HG03442 (cell line): ENCODE measurements around the gene DNAH3.
"Not testable (repeated sequence)": the region's sequence is repeated elsewhere in the genome, so short reads cannot be mapped to it uniquely, and the experiment has no call there.

Source experiments
- ATAC-seq: cut with Tn5 transposase; IDR thresholded peaks from one replicate; pipeline ENCODE4 v1.9.1; 2021; ENCODE audit warnings: mild to moderate bottlenecking, moderate library complexity; ENCODE audit not compliant: unreplicated experiment

DNAH3 gene

GRCh38 chr16:21076186-21076883, 74.3 kb downstream of the DNAH3 start:
- no peak for ATAC-seq

DNA sequence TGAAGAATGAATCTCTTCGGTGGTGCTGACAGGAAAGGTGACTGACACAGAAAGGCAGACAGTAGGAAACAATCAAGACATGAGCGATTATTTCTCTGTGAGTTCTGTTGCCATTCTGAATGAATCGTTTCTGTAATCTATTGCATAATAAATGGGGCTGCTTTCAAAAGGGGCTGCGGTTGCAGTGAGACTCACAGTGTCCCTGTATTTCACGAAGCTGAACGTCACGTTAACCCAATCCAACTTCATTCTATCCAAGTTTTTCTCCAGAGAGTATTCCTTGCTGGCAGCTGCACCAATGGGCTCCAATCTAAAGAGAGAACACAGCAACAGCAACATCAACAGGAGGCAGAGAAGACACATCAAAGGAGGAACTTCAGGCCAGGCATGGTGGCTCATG, 75.4 kb downstream of the DNAH3 start:
- ATAC-seq = no peak

DNA sequence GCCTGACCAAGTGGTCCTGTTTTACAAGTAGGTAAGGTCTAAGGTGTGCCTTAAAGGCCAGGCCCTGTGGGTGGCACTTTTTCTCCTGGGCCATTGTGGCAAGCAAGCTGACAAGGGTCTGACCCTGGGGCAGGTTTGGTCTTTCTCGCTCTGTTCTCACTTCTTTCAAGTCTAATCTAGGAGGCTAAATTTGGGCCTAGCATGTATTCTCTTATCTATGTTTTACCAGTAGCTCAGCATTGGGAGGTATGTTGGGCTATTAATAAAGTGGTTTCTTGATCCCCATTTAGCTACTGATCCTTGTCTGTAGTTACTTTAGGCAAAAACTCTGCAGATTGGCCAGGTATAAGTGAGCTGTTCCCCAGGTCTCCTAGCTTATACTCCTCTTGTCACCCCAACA, 77.7 kb downstream of the DNAH3 start:
- no peak for ATAC-seq

DNA sequence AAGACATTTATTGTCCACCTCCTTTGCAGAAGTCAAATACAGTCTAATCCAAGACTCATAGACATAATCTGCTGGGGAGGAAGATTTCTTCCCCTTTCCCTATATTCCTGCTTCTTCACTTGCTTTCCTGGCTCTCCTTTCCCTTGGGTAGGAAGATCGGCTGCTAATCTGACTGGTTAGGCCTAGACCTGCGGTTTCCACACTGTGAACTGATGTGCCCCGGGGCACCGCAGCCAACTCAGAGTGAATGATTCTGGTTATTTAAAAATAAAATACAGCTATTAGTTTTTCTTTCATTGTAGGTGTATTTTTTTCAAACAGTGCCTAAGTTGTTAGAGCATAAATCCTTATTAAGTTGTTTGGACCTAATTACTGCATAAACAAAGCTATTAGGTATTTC, 78.9 kb downstream of the DNAH3 start:
- no peak for ATAC-seq

GRCh38 chr16:21070564-21070963, 80.1 kb downstream of the DNAH3 start:
- no peak for ATAC-seq

- ATAC-seq = no peak
These were observed 80.7 kb downstream of the DNAH3 start for GRCh38 chr16:21069986-21070385.

GRCh38 chr16:21064203-21064602, 86.4 kb downstream of the DNAH3 start:
- ATAC-seq = no peak

DNA sequence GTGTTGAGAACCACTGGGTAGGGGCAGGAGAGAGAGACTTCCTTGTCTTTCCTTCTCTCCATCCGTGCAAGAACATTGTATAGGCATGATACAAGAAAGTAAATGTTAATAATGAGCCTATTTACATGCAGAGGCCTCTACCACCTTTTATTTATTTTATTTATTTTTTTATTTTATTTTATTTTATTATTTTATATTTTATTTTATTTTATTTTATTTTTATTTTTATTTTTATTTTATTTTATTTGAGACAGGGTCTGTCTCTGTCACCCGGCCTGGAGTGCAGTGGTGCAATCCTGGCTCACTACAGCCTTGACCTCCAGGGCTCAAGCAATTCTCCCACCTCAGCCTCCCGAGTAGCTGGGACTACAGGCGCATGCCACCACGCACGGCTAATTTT, 87.3 kb downstream of the DNAH3 start:
- ATAC-seq = not testable (repeated sequence)

- ATAC-seq = no peak
These were observed 90.6 kb downstream of the DNAH3 start for GRCh38 chr16:21060027-21060510.

GRCh38 chr16:21057875-21058274, 92.8 kb downstream of the DNAH3 start:
- ATAC-seq = no peak

- no peak for ATAC-seq
These were observed 94.2 kb downstream of the DNAH3 start for GRCh38 chr16:21056396-21056795.

DNA sequence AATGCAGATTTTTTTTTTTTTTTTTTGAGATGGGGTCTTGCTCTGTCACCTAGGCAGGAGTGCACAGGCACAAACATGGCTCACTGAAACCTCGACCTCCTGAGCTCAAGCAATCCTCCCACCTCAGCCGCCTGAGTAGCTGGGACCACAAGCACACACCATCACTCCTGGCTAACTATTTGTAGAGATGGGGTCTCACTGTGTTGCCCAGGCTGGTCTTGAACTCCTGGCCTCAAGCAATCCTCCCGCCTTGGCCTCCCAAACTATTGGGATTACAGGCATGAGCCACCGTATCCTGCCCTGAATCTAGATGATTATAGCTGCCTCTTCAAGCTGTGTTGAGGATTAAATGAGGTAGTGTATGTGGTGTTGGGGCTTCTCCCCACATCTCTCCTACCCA, 94.9 kb downstream of the DNAH3 start:
- not testable (repeated sequence) for ATAC-seq

- ATAC-seq = no peak
These were observed 97.1 kb downstream of the DNAH3 start for GRCh38 chr16:21053590-21053989.

DNA sequence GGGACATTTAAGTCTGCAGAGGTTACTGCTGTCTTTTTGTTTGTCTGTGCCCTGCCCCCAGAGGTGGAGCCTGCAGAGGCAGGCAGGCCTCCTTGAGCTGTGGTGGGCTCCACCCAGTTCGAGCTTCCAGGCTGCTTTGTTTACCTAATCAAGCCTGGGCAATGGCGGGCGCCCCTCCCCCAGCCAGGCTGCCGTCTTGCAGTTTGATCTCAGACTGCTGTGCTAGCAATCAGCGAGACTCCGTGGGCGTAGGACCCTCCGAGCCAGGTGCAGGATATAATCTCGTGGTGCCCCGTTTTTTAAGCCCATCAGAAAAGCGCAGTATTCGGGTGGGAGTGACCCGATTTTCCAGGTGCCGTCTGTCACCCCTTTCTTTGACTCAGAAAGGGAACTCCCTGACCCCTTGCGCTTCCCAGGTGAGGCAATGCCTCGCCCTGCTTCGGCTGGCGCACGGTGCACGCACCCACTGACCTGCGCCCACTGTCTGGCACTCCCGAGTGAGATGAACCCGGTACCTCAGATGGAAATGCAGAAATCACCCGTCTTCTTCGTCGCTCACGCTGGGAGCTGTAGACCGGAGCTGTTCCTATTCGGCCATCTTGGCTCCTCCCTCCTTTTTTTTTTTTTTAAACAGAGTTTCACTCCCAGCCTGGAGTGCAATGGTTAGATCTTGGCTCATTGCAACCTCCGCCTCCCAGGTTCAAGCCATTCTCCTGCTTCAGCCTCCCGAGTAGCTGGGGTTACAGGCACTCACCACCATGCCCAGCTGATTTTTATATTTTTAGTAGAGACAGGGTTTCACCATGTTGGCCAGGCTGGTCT, 102.3 kb downstream of the DNAH3 start:
- ATAC-seq = not testable (repeated sequence)

DNA sequence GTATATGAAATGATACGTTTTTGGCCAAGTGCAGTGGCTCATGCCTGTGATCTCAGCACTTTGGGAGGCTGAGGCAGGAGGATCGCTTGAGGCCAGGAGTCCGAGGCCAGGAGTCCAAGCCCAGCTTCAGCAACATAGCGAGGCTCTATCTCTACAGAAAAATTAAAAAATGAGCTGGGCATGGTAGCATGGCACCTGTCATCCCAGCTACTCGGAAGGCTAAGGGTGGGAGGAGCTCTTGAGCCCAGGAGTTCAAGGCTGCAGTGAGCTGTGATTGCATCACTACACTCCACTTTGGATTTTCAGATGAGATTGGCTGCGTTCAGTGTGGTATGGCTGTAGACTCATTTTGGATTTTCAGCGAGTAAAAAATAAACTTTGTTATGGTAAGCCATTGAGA, 112.4 kb downstream of the DNAH3 start:
- no peak for ATAC-seq

- no peak for ATAC-seq
These were observed 112.9 kb downstream of the DNAH3 start for GRCh38 chr16:21037736-21038135.

- no peak for ATAC-seq
These were observed 113.5 kb downstream of the DNAH3 start for GRCh38 chr16:21037168-21037567.

- ATAC-seq = no peak
These were observed 114.2 kb downstream of the DNAH3 start for GRCh38 chr16:21036471-21036870.

GRCh38 chr16:21033704-21034103, 116.9 kb downstream of the DNAH3 start:
- no peak for ATAC-seq

DNA sequence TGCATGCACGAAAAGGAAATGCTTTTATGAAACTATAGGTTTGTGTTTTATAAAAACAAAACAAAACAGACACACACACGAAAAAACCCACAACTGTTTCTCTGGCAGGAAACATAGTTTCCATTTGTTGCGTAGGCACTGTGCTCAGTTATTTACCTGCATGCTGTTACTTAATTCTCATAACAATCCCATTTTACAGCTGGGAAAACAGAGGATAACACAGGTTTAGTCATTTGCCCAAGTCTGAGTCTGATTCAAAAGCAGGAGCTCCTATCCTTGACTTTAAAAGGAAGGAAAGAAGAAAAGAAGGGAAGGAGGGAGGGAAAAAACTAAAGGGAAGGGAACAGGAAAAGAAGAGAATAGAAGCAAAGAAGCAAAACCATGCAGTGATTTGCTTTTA, 117.4 kb downstream of the DNAH3 start:
- no peak for ATAC-seq

- no peak for ATAC-seq
These were observed 121.9 kb downstream of the DNAH3 start for GRCh38 chr16:21028728-21029127.

DNA sequence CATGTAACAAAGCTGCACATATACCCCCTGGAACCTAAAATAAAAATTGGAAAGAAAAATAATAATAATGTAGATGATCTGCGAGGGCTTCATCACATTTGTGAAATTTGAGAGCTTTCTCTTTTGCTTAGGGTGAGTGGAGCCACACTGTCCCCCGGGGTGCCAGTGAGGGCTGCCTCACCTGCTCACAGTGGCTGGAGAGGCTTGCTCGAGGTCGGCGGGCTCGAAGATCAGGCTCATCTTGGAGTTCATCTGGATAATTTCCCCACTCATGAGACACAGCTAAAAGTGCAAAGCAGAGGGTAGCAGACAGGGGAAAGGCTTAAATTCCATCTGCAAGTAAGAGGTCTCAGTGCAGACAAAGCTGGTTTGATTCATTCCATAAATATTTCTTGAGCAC, 123.8 kb downstream of the DNAH3 start:
- no peak for ATAC-seq
